Measurements from ENCODE around the gene LMNA. TPM values are rescaled to one million over a fixed set of nuclear protein-coding genes. Genes with fewer than 3 reads are reported as not detected.
A peak's percentile ranks its signal among the peaks of the same experiment; 100 is the strongest.
"Not testable (repeated sequence)": the region's sequence is repeated elsewhere in the genome, so short reads cannot be mapped to it uniquely, and the experiment has no call there.

Gene LMNA
- total RNA-seq, 2 experiments from 2014 or later, result 6.5 to 14.3 TPM

DNA sequence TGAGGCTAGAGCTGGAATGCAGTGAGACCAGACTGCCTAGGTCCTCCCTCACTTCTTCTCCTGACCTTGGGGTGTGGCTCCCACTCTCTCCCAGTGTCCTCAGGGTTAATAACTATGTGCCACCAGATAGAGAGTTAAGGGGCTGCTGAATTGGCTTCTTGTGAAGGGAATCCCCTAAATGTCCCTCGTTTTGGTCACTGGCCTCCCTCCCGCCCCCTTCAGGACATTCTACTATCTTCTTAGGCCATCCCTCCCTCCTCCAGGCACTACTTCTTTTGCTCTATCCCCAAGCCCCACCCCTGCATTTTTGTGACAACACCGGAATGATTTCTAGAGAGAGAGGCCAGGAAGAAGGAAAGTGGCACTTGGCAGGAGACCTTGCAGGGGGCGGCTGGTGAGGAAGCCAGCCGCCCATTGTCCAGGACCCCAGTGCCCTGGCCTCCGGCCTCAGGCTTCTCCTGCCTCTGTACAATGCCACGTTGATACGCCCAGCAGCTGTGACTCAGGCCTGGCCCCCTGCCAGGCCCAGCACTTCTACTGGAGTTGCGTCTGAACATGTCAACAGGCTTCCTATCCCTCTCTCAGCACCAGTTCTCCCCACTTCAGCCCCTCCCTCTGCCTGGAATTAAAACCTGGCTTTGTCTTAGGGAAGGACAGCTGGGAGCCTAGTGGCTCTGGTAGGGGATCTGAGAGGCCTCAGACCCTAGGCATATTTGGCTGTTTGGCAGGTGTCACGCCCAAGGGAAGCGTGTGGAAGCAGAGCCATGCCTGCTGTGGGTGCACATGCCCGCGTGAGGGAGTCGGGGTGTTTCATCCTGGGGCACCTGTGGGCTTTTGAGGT, 9.1 kb downstream of the LMNA start:
- no TSS peak for BruUV-seq (replicated peaks)

GRCh38 chr1:156124557-156125483, 10.3 kb downstream of the LMNA start:
- TF ChIP-seq, protein P1, sequence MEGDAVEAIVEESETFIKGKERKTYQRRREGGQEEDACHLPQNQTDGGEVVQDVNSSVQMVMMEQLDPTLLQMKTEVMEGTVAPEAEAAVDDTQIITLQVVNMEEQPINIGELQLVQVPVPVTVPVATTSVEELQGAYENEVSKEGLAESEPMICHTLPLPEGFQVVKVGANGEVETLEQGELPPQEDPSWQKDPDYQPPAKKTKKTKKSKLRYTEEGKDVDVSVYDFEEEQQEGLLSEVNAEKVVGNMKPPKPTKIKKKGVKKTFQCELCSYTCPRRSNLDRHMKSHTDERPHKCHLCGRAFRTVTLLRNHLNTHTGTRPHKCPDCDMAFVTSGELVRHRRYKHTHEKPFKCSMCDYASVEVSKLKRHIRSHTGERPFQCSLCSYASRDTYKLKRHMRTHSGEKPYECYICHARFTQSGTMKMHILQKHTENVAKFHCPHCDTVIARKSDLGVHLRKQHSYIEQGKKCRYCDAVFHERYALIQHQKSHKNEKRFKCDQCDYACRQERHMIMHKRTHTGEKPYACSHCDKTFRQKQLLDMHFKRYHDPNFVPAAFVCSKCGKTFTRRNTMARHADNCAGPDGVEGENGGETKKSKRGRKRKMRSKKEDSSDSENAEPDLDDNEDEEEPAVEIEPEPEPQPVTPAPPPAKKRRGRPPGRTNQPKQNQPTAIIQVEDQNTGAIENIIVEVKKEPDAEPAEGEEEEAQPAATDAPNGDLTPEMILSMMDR (conservative IDR thresholded peaks at IDR 0.05; ENCODE audit: low read length), result no peak
- BruUV-seq (replicated peaks), result no TSS peak
- DNase-seq (ENCODE audit: low spot score), result no peak
- Histone ChIP-seq H3K4me3 (ENCODE audit: low read depth, low read length, poor library complexity, severe bottlenecking) (no peak overlapping the region), H3K9me2 (ENCODE audit: insufficient read depth, low read length) (no peaks in the 10 kb centered on the region), H2AFZ (ENCODE audit: low read length) (no peak overlapping the region), H3K4me2 (ENCODE audit: low read length) (no peak overlapping the region), H3K4me1 (ENCODE audit: insufficient read depth, low read length, poor library complexity, severe bottlenecking) (peaks cover 31% of the 10 kb centered on the region), H3K36me3 (ENCODE audit: insufficient read depth, low read length) (no peaks in the 10 kb centered on the region), H3K9me3 (ENCODE audit: low read length) (no peaks in the 10 kb centered on the region), H4K20me1 (ENCODE audit: insufficient read depth, low read length) (no peaks in the 10 kb centered on the region), H3K79me2 (ENCODE audit: insufficient read depth, low read depth, low read length) (no peaks in the 10 kb centered on the region), H3K27ac (ENCODE audit: low read depth, low read length, poor library complexity, severe bottlenecking) (no peak overlapping the region)
- ChIA-PET CTCF (ENCODE audit: unreplicated experiment) (no interaction called here), POLR2A (no interaction called here)
- intact Hi-C loops (cut with micrococcal nuclease; ENCODE audit: unreplicated experiment), result loop anchor here (10.0 kb wide), 1 partner anchor 320 kb away; no protein-coding TSS in a partner anchor

More for the DNA sequence above, 9.1 kb downstream of the LMNA start:
- POLR2A ChIA-PET, result interaction anchor here (0.6 kb wide), 1 partner anchor 77 kb away, joined by 10 read pairs; no protein-coding TSS in a partner anchor
- Histone ChIP-seq H3K79me2 (ENCODE audit: insufficient read depth, low read depth, low read length) (no peaks in the 10 kb centered on the region), H3K9me2 (ENCODE audit: insufficient read depth, low read length) (no peaks in the 10 kb centered on the region), H3K9me3 (ENCODE audit: low read length) (no peaks in the 10 kb centered on the region), H3K4me3 (ENCODE audit: low read depth, low read length, poor library complexity, severe bottlenecking) (no peak overlapping the region), H3K36me3 (ENCODE audit: insufficient read depth, low read length) (no peaks in the 10 kb centered on the region), H3K4me1 (ENCODE audit: insufficient read depth, low read length, poor library complexity, severe bottlenecking) (peaks cover 25% of the 10 kb centered on the region), H4K20me1 (ENCODE audit: insufficient read depth, low read length) (no peaks in the 10 kb centered on the region), H2AFZ (ENCODE audit: low read length) (no peak overlapping the region), H3K27ac (ENCODE audit: low read depth, low read length, poor library complexity, severe bottlenecking) (no peak overlapping the region), H3K4me2 (ENCODE audit: low read length) (no peak overlapping the region)
- intact Hi-C loops (cut with micrococcal nuclease; ENCODE audit: unreplicated experiment), result loop anchor here (10.0 kb wide), 1 partner anchor 321 kb away; no protein-coding TSS in a partner anchor
- no peak for TF ChIP-seq EZH2phosphoT487 (IDR thresholded peaks at IDR 0.05; ENCODE audit: borderline replicate concordance, low read depth, low read length)
- TF ChIP-seq, protein P1 (conservative IDR thresholded peaks at IDR 0.05; ENCODE audit: low read length), result peak; percentile 42; the same call in 1 of the 2 replicates
- no peak for DNase-seq (ENCODE audit: low spot score)
- CTCF ChIA-PET (ENCODE audit: unreplicated experiment), result no interaction called here

DNA sequence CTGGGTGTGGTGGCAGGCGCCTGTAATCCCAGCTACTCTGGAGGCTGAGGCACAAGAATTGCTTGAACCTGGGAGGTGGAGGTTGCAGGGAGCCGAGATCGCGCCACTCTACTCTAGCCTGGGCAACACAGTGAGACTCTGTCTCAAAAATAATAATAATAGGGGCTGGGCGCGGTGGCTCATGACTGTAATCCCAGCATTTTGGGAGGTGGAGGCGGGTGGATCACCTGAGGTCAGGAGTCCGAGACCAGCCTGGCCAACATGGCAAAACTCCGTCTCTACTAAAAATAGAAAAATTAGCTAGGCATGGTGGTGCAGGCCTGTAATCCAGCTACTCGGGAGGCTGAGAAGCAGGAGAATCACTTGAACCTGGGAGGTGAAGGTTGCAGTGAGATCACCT, 11.0 kb downstream of the LMNA start:
- intact Hi-C loops (cut with micrococcal nuclease; ENCODE audit: unreplicated experiment), result loop anchor here (10.0 kb wide), 1 partner anchor 319 kb away; no protein-coding TSS in a partner anchor
- POLR2A ChIA-PET; H3K4me2 ChIP-seq (ENCODE audit: low read length); DNase-seq (ENCODE audit: low spot score); H3K27ac ChIP-seq (ENCODE audit: low read depth, low read length, poor library complexity, severe bottlenecking); H3K9me3 ChIP-seq (ENCODE audit: low read length); H3K9me2 ChIP-seq (ENCODE audit: insufficient read depth, low read length); H3K36me3 ChIP-seq (ENCODE audit: insufficient read depth, low read length); H3K4me3 ChIP-seq (ENCODE audit: low read depth, low read length, poor library complexity, severe bottlenecking); H3K79me2 ChIP-seq (ENCODE audit: insufficient read depth, low read depth, low read length); H2AFZ ChIP-seq (ENCODE audit: low read length); H4K20me1 ChIP-seq (ENCODE audit: insufficient read depth, low read length); BruUV-seq (replicated peaks): not testable (repeated sequence)
- CTCF ChIA-PET (ENCODE audit: unreplicated experiment), result interaction anchor here (1.2 kb wide), 1 partner anchor 30 kb away, joined by 3 read pairs; no protein-coding TSS in a partner anchor
- H3K4me1 ChIP-seq (ENCODE audit: insufficient read depth, low read length, poor library complexity, severe bottlenecking), result peaks cover 31% of the 10 kb centered on the region

Data from OCI-LY7 (cell line).